GM21390 (cell line): ENCODE data around the gene TBC1D32.
"Not testable (repeated sequence)": the region's sequence is repeated elsewhere in the genome, so short reads cannot be mapped to it uniquely, and the experiment has no call there.

Experiments
- ATAC-seq: cut with Tn5 transposase; IDR thresholded peaks from one replicate; pipeline ENCODE4 v1.9.1; 2021; ENCODE audit not compliant: unreplicated experiment

TBC1D32 gene

GRCh38 chr6:121334299-121335086 is at the start of gene TBC1D32:
Gene TBC1D32, minus strand, starts transcription at chr6:121334480. Its CDS starts 50 bp downstream, at chr6:121334430.
- ATAC-seq, result peak; percentile 90

- ATAC-seq, result no peak
Measured at GRCh38 chr6:121383478-121383877, 49.2 kb upstream of the TBC1D32 start.

- no peak for ATAC-seq
Measured at GRCh38 chr6:121382467-121383121, 48.3 kb upstream of the TBC1D32 start.

GRCh38 chr6:121376411-121376810 is 42.1 kb upstream of the TBC1D32 start:
- no peak for ATAC-seq

- ATAC-seq, result not testable (repeated sequence)
Measured at GRCh38 chr6:121374219-121374618, 39.9 kb upstream of the TBC1D32 start.

- ATAC-seq, result no peak
Measured at GRCh38 chr6:121365536-121366521, 31.5 kb upstream of the TBC1D32 start.

GRCh38 chr6:121356575-121356974 is 22.3 kb upstream of the TBC1D32 start:
- ATAC-seq, result no peak

- ATAC-seq, result no peak
Measured at GRCh38 chr6:121354764-121355163, 20.5 kb upstream of the TBC1D32 start.

- ATAC-seq, result no peak
Measured at GRCh38 chr6:121352941-121353340, 18.7 kb upstream of the TBC1D32 start.

GRCh38 chr6:121351916-121352315 is 17.6 kb upstream of the TBC1D32 start:
- ATAC-seq, result no peak

GRCh38 chr6:121349596-121349995 is 15.3 kb upstream of the TBC1D32 start:
- no peak for ATAC-seq

GRCh38 chr6:121347484-121347883 is 13.2 kb upstream of the TBC1D32 start:
- ATAC-seq, result no peak

- no peak for ATAC-seq
Measured at GRCh38 chr6:121344539-121344938, 10.3 kb upstream of the TBC1D32 start.

GRCh38 chr6:121339639-121340226 is 5.5 kb upstream of the TBC1D32 start:
- ATAC-seq, result no peak

- ATAC-seq, result no peak
Measured at GRCh38 chr6:121338956-121339355, 4.7 kb upstream of the TBC1D32 start.

- ATAC-seq, result no peak
Measured at GRCh38 chr6:121338366-121338765, 4.1 kb upstream of the TBC1D32 start.

GRCh38 chr6:121335087-121336008 is 1.1 kb upstream of the TBC1D32 start:
- no peak for ATAC-seq

GRCh38 chr6:121333694-121334093 is 586 bp downstream of the TBC1D32 start:
- not testable (repeated sequence) for ATAC-seq

- ATAC-seq, result no peak
Measured at GRCh38 chr6:121333196-121333595, 1.1 kb downstream of the TBC1D32 start.

GRCh38 chr6:121330516-121330915 is 3.8 kb downstream of the TBC1D32 start:
- ATAC-seq, result no peak
